HG02943 (cell line): ENCODE measurements around the gene SH2D6.
"Not testable (repeated sequence)": the region's sequence is repeated elsewhere in the genome, so short reads cannot be mapped to it uniquely, and the experiment has no call there.

Source experiments
- ATAC-seq: cut with Tn5 transposase; IDR thresholded peaks from one replicate; pipeline ENCODE4 v1.9.1; 2021; ENCODE audit warnings: mild to moderate bottlenecking, low read depth, moderate library complexity; ENCODE audit not compliant: unreplicated experiment

SH2D6 gene

DNA sequence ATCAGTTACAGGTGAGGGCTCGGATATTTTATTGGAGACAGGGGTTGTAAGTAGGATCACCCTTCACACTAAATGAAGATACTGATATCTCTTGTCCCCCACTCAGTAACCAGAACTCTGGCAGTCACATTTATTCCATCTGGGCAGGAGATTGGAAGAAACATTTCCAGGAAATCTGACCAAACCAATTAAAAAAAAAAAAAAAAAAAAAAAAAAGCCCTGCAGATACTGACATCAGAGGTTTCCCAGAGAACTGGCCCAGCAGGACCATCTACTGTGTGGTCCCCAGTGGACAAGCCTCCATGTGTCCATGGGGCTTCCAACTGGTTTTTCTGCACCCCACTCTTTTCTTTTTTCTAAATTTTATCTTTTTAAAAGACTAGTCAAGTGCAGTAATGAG, 41.3 kb downstream of the SH2D6 start:
- ATAC-seq, result no peak

DNA sequence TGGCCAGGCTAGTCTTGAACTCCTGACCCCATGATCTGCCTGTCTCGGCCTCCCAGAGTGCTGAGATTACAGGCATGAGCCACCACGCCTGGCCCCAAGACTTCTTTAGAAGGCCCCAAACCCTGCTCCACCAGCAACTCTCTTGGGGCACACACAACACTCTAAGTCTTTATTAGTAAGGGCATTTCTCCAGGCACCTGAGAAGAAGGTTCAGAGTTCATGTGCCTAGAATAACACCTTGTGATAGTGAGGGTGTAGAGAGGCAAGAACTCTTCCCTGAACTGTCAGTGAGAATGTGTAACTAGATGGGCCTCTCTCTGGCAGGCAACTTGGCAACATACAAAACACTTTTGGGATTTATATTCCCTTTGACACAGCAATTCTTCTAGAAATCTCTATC, 43.8 kb downstream of the SH2D6 start:
- no peak for ATAC-seq

DNA sequence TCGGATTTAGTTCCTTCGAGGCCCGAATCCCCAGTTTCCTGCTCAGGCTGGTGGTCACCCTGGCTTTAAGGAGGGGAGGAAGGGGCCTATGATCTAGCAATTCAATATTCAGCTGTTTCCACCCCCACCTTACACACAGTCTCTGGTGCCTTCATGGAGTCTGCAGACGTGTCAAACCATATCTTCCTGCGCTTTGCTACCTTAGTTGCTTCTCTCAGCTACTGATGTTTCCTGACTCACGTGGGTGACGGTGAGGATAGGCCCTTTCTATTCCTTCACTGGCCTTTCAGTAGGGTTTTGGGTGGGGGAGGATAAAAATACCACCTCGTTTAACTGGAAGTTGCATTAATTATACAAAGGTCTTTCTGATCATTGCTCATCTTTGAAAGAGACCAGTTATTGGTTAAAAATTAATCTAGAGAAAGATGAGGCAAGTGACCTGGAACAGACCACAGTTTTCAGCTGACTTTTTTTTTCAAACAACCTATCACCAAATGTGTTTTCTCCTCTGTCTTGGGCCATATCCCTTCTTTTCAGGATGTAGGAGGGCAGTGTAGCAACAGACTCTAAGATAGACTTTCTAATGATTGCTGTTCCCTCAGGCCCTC, 49.7 kb downstream of the SH2D6 start:
- ATAC-seq, result no peak

DNA sequence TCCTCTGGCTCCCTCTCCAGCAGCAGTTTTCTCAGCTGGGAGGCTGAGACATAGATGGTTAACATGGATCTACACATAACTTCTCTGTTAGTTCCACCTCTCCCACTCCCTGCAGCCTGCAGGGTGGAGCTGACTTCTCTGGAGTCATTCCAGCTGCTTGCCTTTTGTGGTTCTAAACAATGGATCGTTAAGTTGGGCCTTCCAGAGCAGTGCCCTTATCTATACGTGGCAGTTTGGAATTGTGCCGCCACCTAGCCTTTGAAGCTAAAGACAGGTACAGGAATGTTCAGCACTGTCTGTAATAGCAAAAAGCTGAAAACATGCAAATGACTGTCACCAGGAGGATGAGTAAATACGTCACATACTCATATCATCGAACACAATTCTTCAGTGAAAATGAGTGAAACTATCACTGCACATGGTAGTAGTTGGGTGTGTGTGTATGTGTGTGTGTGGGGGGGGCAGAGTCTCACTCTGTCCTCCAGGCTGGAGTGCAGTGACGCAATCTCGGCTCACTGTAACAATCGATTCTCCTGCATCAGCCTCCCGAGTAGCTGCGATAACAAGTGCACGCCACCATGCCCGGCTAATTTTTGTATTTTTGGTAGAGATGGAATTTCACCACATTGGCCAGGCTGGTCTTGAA, 50.3 kb downstream of the SH2D6 start:
- ATAC-seq, result no peak

DNA sequence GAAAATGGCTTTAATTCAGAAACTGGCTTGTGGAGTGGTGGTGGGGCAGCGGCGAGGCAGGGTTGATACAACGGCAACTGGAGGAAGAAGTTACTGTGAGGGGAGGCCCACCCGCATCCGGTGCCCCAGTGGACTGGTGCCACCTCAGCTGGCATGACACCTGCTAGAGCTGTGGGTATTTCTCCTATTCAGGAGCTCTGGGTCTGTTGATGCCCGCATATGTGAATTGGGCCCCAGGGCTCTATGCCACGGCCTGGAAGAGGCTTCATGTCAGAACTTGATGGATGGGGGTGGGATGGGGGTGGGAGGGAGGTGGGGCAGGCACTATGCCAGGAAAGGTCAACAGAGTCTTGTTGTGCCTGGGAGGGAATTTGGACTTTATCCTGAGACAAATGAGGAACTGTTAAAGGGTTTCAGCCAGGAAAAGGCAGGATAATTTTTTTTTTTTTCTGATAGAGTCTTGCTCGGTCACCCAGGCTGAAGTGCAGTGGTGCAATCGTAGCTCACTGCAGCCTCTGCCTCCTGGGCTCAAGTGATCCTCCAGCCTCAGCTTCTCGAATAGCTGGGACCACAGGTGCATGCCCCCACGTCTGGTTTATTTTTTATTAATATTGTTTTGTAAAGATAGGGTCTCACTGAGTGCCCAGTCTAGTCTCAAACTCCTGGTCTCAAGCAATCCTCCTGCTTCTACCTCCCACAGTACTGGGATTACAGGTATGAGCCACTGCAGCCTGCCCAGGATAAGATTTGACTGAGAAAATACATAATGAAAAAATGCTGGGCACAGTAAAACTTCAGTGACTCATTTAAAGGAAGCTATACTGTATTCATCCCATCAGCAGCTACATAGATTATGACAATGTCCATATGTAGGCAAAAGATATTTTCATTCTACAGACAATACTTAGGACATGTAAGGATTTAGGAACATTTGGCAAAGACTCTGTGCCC, 52.6 kb downstream of the SH2D6 start:
- no peak for ATAC-seq

DNA sequence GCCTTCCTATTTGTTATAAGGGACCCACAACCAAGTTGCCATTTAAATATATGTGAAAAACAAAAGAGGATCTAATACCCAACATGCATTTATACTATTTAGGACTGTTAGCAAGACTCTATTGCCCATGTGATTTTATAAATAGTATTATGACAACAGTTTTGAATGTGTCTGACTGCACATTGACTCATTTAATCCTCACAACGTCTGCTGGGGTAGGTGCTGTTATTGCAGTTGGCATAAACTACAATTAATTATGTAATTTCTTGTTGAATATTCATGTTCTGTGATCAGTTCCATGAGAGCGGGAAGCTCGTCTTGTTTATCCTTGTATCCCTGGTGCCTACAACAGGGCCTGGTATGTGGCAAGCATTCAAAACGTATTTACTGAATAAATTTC, 53.7 kb downstream of the SH2D6 start:
- no peak for ATAC-seq

DNA sequence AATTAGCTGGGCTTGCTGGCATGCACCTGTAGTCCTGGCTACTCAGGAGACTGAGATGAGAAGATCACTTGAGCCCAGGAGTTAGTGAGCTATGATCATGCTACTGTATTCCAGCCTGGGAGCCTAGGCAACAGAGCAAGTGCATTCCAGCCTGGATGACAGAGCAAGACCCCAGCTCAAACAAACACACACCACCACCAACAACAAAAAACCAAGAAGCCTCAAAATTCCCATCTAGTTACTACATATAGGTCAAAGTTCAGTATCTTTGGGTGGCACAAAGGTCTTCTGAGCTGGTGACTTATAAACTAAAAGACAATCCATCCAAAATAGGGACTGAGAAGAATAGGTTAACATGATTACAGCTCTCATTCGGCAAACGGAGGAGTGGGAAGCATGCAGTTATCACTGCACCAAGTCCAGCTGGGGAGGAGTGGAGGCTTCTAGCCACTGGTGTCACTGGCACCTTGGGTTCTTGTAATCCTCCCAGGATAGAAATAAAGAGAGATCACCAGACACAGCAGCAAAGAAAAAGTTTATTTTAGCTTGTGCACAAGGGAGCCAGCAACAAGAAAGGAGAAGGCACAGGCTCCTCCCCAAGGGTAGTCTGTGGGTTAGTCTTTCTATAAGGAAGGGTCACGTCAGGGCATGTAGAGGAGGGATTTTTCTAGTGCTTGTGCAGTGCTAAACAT, 57.4 kb downstream of the SH2D6 start:
- ATAC-seq, result no peak

DNA sequence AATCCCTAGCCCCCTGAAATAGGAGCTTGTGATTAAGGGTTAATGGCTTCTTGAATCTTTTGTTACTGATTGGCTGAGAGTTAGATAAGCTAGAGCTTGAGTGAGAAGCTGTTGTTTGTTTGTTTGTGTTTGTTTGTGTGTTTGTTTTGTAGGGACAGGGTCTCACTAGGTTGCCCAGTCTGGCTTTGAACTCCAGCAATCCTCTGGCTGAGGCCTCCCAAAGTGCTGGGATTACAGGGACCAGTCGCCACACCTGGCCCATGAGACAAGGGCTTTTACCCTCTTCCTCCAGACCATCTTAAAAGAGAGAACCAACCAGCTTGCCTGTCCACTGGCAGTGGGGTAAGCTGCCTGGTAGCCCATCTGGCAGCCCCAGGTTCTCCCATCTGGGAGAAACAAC, 58.1 kb downstream of the SH2D6 start:
- ATAC-seq, result no peak

DNA sequence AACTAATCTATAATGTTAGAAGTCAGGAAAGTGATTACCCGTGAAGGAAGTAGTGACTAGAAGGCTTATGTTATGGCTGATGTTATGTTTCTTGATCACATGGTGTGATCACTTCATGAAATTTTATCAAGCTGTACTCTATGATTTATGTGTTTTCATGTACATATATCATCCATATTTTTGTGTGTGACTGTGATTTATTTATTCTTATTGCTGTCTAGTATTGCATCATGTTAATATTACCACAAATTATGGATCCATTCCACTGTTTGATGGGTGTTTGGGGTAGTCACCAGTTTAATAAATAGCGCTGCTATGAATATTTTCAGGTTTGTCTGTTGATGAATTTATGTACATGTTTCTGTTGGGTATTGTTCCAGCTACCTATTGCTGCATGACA, 59.4 kb downstream of the SH2D6 start:
- no peak for ATAC-seq

DNA sequence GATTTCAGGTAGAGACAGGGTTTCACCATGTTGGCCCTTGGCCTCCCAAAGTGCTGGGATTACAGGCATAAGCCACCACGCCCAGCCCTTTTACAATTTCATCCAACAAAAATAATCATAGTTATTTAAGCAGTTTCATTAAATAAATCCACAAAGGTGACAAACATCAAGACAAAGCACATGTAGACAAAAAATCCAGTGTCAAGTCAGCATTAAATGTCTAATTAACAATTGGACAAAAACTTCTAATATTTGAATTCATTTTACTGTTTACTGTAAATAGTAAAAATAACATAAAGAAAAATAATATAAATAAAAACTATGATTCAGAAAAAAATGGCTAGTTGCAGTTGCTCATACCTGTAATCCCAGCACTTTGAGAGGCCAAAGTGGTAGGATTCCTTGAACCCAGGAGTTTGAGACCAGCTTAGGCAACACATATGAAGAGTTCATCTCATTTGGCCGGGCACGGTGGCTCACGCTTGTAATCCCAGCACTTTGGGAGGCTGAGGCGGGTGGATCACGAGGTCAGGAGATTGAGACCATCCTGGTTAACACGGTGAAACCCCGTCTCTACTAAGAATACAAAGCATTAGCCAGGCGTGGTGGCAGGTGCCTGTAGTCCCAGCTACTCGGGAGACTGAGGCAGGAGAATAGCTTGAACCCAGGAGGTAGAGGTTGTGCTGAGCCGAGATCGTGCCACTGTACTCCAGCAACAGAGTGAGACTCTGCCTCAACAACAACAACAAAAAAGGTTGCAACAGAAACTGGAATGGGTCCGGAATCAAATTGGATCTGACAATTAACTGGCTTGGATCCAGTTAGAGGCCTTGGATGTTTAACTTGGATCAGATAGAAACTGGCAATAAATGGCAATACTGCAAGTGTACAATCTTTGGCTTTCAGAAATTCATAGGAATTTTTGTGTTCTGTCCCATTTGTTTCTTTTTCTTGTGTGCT, 63.6 kb downstream of the SH2D6 start:
- no peak for ATAC-seq

DNA sequence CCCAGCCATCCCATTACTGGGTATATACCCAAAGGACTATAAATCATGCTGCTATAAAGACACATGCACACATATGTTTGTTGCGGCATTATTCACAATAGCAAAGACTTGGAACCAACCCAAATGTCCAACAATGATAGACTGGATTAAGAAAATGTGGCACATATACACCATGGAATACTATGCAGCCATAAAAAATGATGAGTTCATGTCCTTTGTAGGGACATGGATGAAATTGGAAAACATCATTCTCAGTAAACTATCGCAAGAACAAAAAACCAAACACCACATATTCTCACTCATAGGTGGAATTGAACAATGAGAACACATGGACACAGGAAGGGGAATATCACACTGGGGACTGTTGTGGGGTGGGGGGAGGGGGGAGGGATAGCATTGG, 66.1 kb downstream of the SH2D6 start:
- ATAC-seq, result not testable (repeated sequence)

DNA sequence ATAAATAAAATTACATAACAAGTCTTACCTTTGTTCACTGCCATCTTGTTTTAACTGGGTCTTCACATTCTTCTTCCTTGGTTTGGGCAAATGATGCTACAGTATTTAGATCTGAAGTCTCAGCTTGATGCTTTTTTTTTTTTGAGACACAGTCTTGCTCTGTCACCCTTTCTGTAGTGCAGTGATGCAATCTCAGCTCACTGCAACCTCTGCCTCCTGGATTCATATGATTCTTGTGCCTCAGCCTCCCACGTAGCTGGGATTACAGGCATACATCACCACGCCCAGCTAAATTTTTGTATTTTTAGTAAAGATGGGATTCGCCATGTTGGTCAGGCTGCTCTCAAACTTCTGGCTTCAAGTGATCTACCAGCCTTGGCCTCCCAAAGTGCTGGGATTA, 67.3 kb downstream of the SH2D6 start:
- ATAC-seq, result no peak
